ENCODE results near the gene CNPY2. TPM values are rescaled to one million over a fixed set of nuclear protein-coding genes. Genes with fewer than 3 reads are reported as not detected.
"Not testable (repeated sequence)": the region's sequence is repeated elsewhere in the genome, so short reads cannot be mapped to it uniquely, and the experiment has no call there.

Gene CNPY2
- total RNA-seq, 1 donor from 2014 or later = 165 TPM

- H3K4me3 Mint-ChIP-seq (ENCODE audit: low read depth) = no peak overlapping the region
- H3K27ac Mint-ChIP-seq = no peak overlapping the region
- peaks cover 6% of the 10 kb centered on the region for H3K4me1 Mint-ChIP-seq (ENCODE audit: low read depth)
- no peaks in the 10 kb centered on the region for H3K27me3 Mint-ChIP-seq (ENCODE audit: low read depth)
- no peak for DNase-seq (ENCODE audit: low spot score)
- intact Hi-C loops (cut with micrococcal nuclease) = no loop called here
- H3K9me3 Mint-ChIP-seq = no peaks in the 10 kb centered on the region
- peaks cover 31% of the 10 kb centered on the region for H3K36me3 Mint-ChIP-seq (ENCODE audit: low read depth)
Observed at GRCh38 chr12:56326533-56326932, 10.7 kb upstream of the CNPY2 start.

GRCh38 chr12:56326126-56326525 lies 10.3 kb upstream of the CNPY2 start:
- Mint-ChIP-seq H3K27me3 (ENCODE audit: low read depth) (no peaks in the 10 kb centered on the region), H3K4me1 (ENCODE audit: low read depth) (peaks cover 2% of the 10 kb centered on the region), H3K36me3 (ENCODE audit: low read depth) (peaks cover 31% of the 10 kb centered on the region), H3K9me3 (no peaks in the 10 kb centered on the region), H3K27ac (no peak overlapping the region), H3K4me3 (ENCODE audit: low read depth) (no peak overlapping the region)
- intact Hi-C loops (cut with micrococcal nuclease) = no loop called here
- DNase-seq (ENCODE audit: low spot score) = no peak

- no peaks in the 10 kb centered on the region for H3K9me3 Mint-ChIP-seq
- intact Hi-C loops (cut with micrococcal nuclease) = no loop called here
- DNase-seq (ENCODE audit: low spot score) = no peak
- no peaks in the 10 kb centered on the region for H3K27me3 Mint-ChIP-seq (ENCODE audit: low read depth)
- H3K4me3 Mint-ChIP-seq (ENCODE audit: low read depth) = no peak overlapping the region
- H3K27ac Mint-ChIP-seq = no peak overlapping the region
- peaks cover 41% of the 10 kb centered on the region for H3K36me3 Mint-ChIP-seq (ENCODE audit: low read depth)
- H3K4me1 Mint-ChIP-seq (ENCODE audit: low read depth) = no peaks in the 10 kb centered on the region
Observed at GRCh38 chr12:56324206-56324605, 8.4 kb upstream of the CNPY2 start.

GRCh38 chr12:56321610-56322009 lies 5.8 kb upstream of the CNPY2 start:
- H3K9me3 Mint-ChIP-seq; H3K4me1 Mint-ChIP-seq (ENCODE audit: low read depth); H3K27me3 Mint-ChIP-seq (ENCODE audit: low read depth); H3K4me3 Mint-ChIP-seq (ENCODE audit: low read depth); DNase-seq (ENCODE audit: low spot score); H3K27ac Mint-ChIP-seq; intact Hi-C loops (cut with micrococcal nuclease): not testable (repeated sequence)
- peaks cover 38% of the 10 kb centered on the region for H3K36me3 Mint-ChIP-seq (ENCODE audit: low read depth)

GRCh38 chr12:56321027-56321426 lies 5.2 kb upstream of the CNPY2 start:
- DNase-seq (ENCODE audit: low spot score) = no peak
- no peaks in the 10 kb centered on the region for H3K9me3 Mint-ChIP-seq
- intact Hi-C loops (cut with micrococcal nuclease) = no loop called here
- no peaks in the 10 kb centered on the region for H3K27me3 Mint-ChIP-seq (ENCODE audit: low read depth)
- no peaks in the 10 kb centered on the region for H3K4me1 Mint-ChIP-seq (ENCODE audit: low read depth)
- no peak overlapping the region for H3K27ac Mint-ChIP-seq
- H3K4me3 Mint-ChIP-seq (ENCODE audit: low read depth) = no peak overlapping the region
- H3K36me3 Mint-ChIP-seq (ENCODE audit: low read depth) = peaks cover 34% of the 10 kb centered on the region

GRCh38 chr12:56317675-56318074 lies 1.9 kb upstream of the CNPY2 start:
- Mint-ChIP-seq H3K9me3 (no peaks in the 10 kb centered on the region), H3K4me1 (ENCODE audit: low read depth) (peaks cover 6% of the 10 kb centered on the region), H3K27me3 (ENCODE audit: low read depth) (no peaks in the 10 kb centered on the region), H3K36me3 (ENCODE audit: low read depth) (peaks cover 31% of the 10 kb centered on the region), H3K27ac (no peak overlapping the region), H3K4me3 (ENCODE audit: low read depth) (no peak overlapping the region)
- DNase-seq (ENCODE audit: low spot score) = no peak
- intact Hi-C loops (cut with micrococcal nuclease) = loop anchor here (5.0 kb wide), 2 partner anchors 130 to 200 kb away; partner anchors contain the start of genes RPL41, TIMELESS and ZC3H10

GRCh38 chr12:56315249-56315621 lies 553 bp downstream of the CNPY2 start:
- intact Hi-C loops (cut with micrococcal nuclease) = loop anchor here (5.0 kb wide), 2 partner anchors 132 to 198 kb away; partner anchors contain the start of genes RPL41, TIMELESS and ZC3H10
- Mint-ChIP-seq H3K4me1 (ENCODE audit: low read depth) (peaks cover 6% of the 10 kb centered on the region), H3K36me3 (ENCODE audit: low read depth) (peaks cover 34% of the 10 kb centered on the region), H3K27me3 (ENCODE audit: low read depth) (no peaks in the 10 kb centered on the region), H3K9me3 (no peaks in the 10 kb centered on the region), H3K4me3 (ENCODE audit: low read depth) (peak overlapping the region; percentile 99), H3K27ac (peak overlapping the region; percentile 98)
- no peak for DNase-seq (ENCODE audit: low spot score)

GRCh38 chr12:56311003-56311402 lies 4.8 kb downstream of the CNPY2 start:
- no peaks in the 10 kb centered on the region for H3K9me3 Mint-ChIP-seq
- no peak for DNase-seq (ENCODE audit: low spot score)
- no peak overlapping the region for H3K27ac Mint-ChIP-seq
- intact Hi-C loops (cut with micrococcal nuclease) = no loop called here
- peaks cover 6% of the 10 kb centered on the region for H3K4me1 Mint-ChIP-seq (ENCODE audit: low read depth)
- H3K4me3 Mint-ChIP-seq (ENCODE audit: low read depth) = no peak overlapping the region
- H3K36me3 Mint-ChIP-seq (ENCODE audit: low read depth) = peaks cover 41% of the 10 kb centered on the region
- no peaks in the 10 kb centered on the region for H3K27me3 Mint-ChIP-seq (ENCODE audit: low read depth)

- Mint-ChIP-seq H3K27ac (no peak overlapping the region), H3K4me1 (ENCODE audit: low read depth) (no peaks in the 10 kb centered on the region), H3K4me3 (ENCODE audit: low read depth) (no peak overlapping the region), H3K27me3 (ENCODE audit: low read depth) (no peaks in the 10 kb centered on the region), H3K36me3 (ENCODE audit: low read depth) (peaks cover 44% of the 10 kb centered on the region), H3K9me3 (no peaks in the 10 kb centered on the region)
- intact Hi-C loops (cut with micrococcal nuclease) = no loop called here
- DNase-seq (ENCODE audit: low spot score) = no peak
Observed at GRCh38 chr12:56308714-56309113, 7.1 kb downstream of the CNPY2 start.

- Mint-ChIP-seq H3K27me3 (ENCODE audit: low read depth) (no peaks in the 10 kb centered on the region), H3K4me3 (ENCODE audit: low read depth) (no peak overlapping the region), H3K4me1 (ENCODE audit: low read depth) (no peaks in the 10 kb centered on the region), H3K27ac (no peak overlapping the region), H3K9me3 (no peaks in the 10 kb centered on the region), H3K36me3 (ENCODE audit: low read depth) (peaks cover 44% of the 10 kb centered on the region)
- no peak for DNase-seq (ENCODE audit: low spot score)
- intact Hi-C loops (cut with micrococcal nuclease) = no loop called here
Observed at GRCh38 chr12:56307221-56307965, 8.4 kb downstream of the CNPY2 start.

- H3K36me3 Mint-ChIP-seq (ENCODE audit: low read depth) = peaks cover 31% of the 10 kb centered on the region
- intact Hi-C loops (cut with micrococcal nuclease) = no loop called here
- peak overlapping the region; percentile 36 for H3K27ac Mint-ChIP-seq
- no peak overlapping the region for H3K4me3 Mint-ChIP-seq (ENCODE audit: low read depth)
- peaks cover 17% of the 10 kb centered on the region for H3K4me1 Mint-ChIP-seq (ENCODE audit: low read depth)
- no peak for DNase-seq (ENCODE audit: low spot score)
- H3K9me3 Mint-ChIP-seq = no peaks in the 10 kb centered on the region
- no peaks in the 10 kb centered on the region for H3K27me3 Mint-ChIP-seq (ENCODE audit: low read depth)
Observed at GRCh38 chr12:56304872-56305590, 10.8 kb downstream of the CNPY2 start.

GRCh38 chr12:56304276-56304675 lies 11.5 kb downstream of the CNPY2 start:
- no peak overlapping the region for H3K4me3 Mint-ChIP-seq (ENCODE audit: low read depth)
- H3K27ac Mint-ChIP-seq = no peak overlapping the region
- H3K4me1 Mint-ChIP-seq (ENCODE audit: low read depth) = peaks cover 17% of the 10 kb centered on the region
- no peaks in the 10 kb centered on the region for H3K27me3 Mint-ChIP-seq (ENCODE audit: low read depth)
- H3K9me3 Mint-ChIP-seq = no peaks in the 10 kb centered on the region
- no peak for DNase-seq (ENCODE audit: low spot score)
- peaks cover 31% of the 10 kb centered on the region for H3K36me3 Mint-ChIP-seq (ENCODE audit: low read depth)
- intact Hi-C loops (cut with micrococcal nuclease) = no loop called here
